ENCODE results near the gene PHIP. TPM values are rescaled to one million over a fixed set of nuclear protein-coding genes. Genes with fewer than 3 reads are reported as not detected.

Gene PHIP
- total and polyA plus RNA-seq, 10 of the 15 experiments (the other 5 are each of a cell fraction or from before 2014, with no cell fraction given), result 8.5 to 34.6 (median 17.9) TPM

GRCh38 chr6:78995346-78995745 is 82.7 kb downstream of the PHIP start:
- Histone ChIP-seq H3K27ac (ENCODE audit: control insufficient read depth, insufficient read depth) (no peak overlapping the region), H4K20me1 (ENCODE audit: control insufficient read depth, insufficient read depth) (no peaks in the 10 kb centered on the region), H3K36me3 (ENCODE audit: control insufficient read depth in 2 of 2, insufficient read depth in 2 of 2, low read length in 1 of 2) (peaks cover 1 to 26% of the 10 kb centered on the region in 2 experiments; a peak in 3 of 4 replicates), H3K4me1 (ENCODE audit: control insufficient read depth, insufficient read depth, low read length) (no peaks in the 10 kb centered on the region), H3K27me3 (replicated peaks in 1 of 2; ENCODE audit: control insufficient read depth in 2 of 2, insufficient read depth in 2 of 2, low read length in 1 of 2) (no peaks in the 10 kb centered on the region), H3K9me3 (replicated peaks; ENCODE audit: control insufficient read depth, insufficient read depth, low read length) (no peaks in the 10 kb centered on the region), H2AFZ (ENCODE audit: control insufficient read depth, low read depth, low read length) (no peak overlapping the region), H3K79me2 (ENCODE audit: control insufficient read depth, insufficient read depth, low read length) (no peaks in the 10 kb centered on the region), H3K9ac (ENCODE audit: control insufficient read depth, insufficient read depth, low read length) (no peak overlapping the region), H3K4me3 (no peak overlapping the region), H3K4me2 (ENCODE audit: control insufficient read depth, insufficient read depth) (no peak overlapping the region)
- ATAC-seq (no peak), DNase-seq (ENCODE audit: low read depth, low spot score) (no peak), FAIRE-seq (no peak)
- ChIA-PET SMC1A (ENCODE audit: uncharacterized antibody, unreplicated experiment) (interaction anchor here (1.0 kb wide), 1 partner anchor 16 kb away, joined by 4 read pairs; no protein-coding TSS in a partner anchor), POLR2A (no interaction called here), RAD21 (ENCODE audit: unreplicated experiment) (no interaction called here), CTCF (no interaction called here)
- TF ChIP-seq SIN3A (IDR thresholded peaks at IDR 0.05; ENCODE audit: low read depth, low read length) (no peak), RCOR1 (conservative IDR thresholded peaks at IDR 0.05; ENCODE audit: low read depth, low read length) (no peak), BHLHE40 (IDR thresholded peaks at IDR 0.05; ENCODE audit: borderline replicate concordance in 1 of 2, low read depth in 2 of 2, low read length in 1 of 2) (no peak)
- intact Hi-C loops (cut with micrococcal nuclease; ENCODE audit: unreplicated experiment) (loop anchor here (10.0 kb wide), 1 partner anchor 469 kb away; no protein-coding TSS in a partner anchor), in situ Hi-C loops (cut with MboI) (no loop called here)
- 100% methylated on average over 1 of the region's 1 CpG for WGBS (ENCODE audit: insufficient coverage, insufficient replicate concordance, low lambda C conversion rate, missing lambda C conversion rate)
- no TSS peak for BruUV-seq (replicated peaks)

GRCh38 chr6:78993955-78994354 is 84.1 kb downstream of the PHIP start:
- no peaks in the 10 kb centered on the region for H3K27me3 ChIP-seq (replicated peaks in 1 of 2; ENCODE audit: control insufficient read depth in 2 of 2, insufficient read depth in 2 of 2, low read length in 1 of 2)
- FAIRE-seq (no peak), DNase-seq (ENCODE audit: low read depth, low spot score) (no peak), ATAC-seq (no peak)
- H3K9me3 ChIP-seq (replicated peaks; ENCODE audit: control insufficient read depth, insufficient read depth, low read length), result no peaks in the 10 kb centered on the region
- no peak overlapping the region for H3K4me2 ChIP-seq (ENCODE audit: control insufficient read depth, insufficient read depth)
- ChIA-PET POLR2A (no interaction called here), SMC1A (ENCODE audit: uncharacterized antibody, unreplicated experiment) (interaction anchor here (1.2 kb wide), 1 partner anchor 27 kb away, joined by 4 read pairs; no protein-coding TSS in a partner anchor), RAD21 (ENCODE audit: unreplicated experiment) (no interaction called here), CTCF (interaction anchor here (1.1 to 1.2 kb wide), 2 partner anchors 10 to 28 kb away, joined by 3 to 5 read pairs; no protein-coding TSS in a partner anchor)
- H3K9ac ChIP-seq (ENCODE audit: control insufficient read depth, insufficient read depth, low read length), result no peak overlapping the region
- no peaks in the 10 kb centered on the region for H3K79me2 ChIP-seq (ENCODE audit: control insufficient read depth, insufficient read depth, low read length)
- intact Hi-C loops (cut with micrococcal nuclease; ENCODE audit: unreplicated experiment) (loop anchor here (10.0 kb wide), 1 partner anchor 471 kb away; no protein-coding TSS in a partner anchor), in situ Hi-C loops (cut with MboI) (no loop called here)
- no TSS peak for BruUV-seq (replicated peaks)
- no peak overlapping the region for H3K4me3 ChIP-seq
- H3K27ac ChIP-seq (ENCODE audit: control insufficient read depth, insufficient read depth), result no peak overlapping the region
- no peak overlapping the region for H2AFZ ChIP-seq (ENCODE audit: control insufficient read depth, low read depth, low read length)
- no peaks in the 10 kb centered on the region for H4K20me1 ChIP-seq (ENCODE audit: control insufficient read depth, insufficient read depth)
- H3K36me3 ChIP-seq (ENCODE audit: control insufficient read depth in 2 of 2, insufficient read depth in 2 of 2, low read length in 1 of 2), result peaks cover 3 to 31% of the 10 kb centered on the region in 2 experiments; a peak in 3 of 4 replicates
- H3K4me1 ChIP-seq (ENCODE audit: control insufficient read depth, insufficient read depth, low read length), result no peaks in the 10 kb centered on the region
- WGBS (ENCODE audit: insufficient coverage, insufficient replicate concordance, low lambda C conversion rate, missing lambda C conversion rate), result 95% methylated on average over 5 of the region's 5 CpGs
- no peak for TF ChIP-seq HSF1 (IDR thresholded peaks at IDR 0.05; ENCODE audit: low read depth, low read length)
- TF ChIP-seq, protein P1, sequence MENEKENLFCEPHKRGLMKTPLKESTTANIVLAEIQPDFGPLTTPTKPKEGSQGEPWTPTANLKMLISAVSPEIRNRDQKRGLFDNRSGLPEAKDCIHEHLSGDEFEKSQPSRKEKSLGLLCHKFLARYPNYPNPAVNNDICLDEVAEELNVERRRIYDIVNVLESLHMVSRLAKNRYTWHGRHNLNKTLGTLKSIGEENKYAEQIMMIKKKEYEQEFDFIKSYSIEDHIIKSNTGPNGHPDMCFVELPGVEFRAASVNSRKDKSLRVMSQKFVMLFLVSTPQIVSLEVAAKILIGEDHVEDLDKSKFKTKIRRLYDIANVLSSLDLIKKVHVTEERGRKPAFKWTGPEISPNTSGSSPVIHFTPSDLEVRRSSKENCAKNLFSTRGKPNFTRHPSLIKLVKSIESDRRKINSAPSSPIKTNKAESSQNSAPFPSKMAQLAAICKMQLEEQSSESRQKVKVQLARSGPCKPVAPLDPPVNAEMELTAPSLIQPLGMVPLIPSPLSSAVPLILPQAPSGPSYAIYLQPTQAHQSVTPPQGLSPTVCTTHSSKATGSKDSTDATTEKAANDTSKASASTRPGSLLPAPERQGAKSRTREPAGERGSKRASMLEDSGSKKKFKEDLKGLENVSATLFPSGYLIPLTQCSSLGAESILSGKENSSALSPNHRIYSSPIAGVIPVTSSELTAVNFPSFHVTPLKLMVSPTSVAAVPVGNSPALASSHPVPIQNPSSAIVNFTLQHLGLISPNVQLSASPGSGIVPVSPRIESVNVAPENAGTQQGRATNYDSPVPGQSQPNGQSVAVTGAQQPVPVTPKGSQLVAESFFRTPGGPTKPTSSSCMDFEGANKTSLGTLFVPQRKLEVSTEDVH (IDR thresholded peaks at IDR 0.05; ENCODE audit: low read depth, partially characterized antibody), result no peak
- no peak for TF ChIP-seq ZBTB11 (CRISPR knock-in tag; IDR thresholded peaks at IDR 0.05)

Measured in GM12878 (cell line).